ENCODE results near the gene DAAM1. TPM values are rescaled to one million over a fixed set of nuclear protein-coding genes. Genes with fewer than 3 reads are reported as not detected.

The DAAM1 gene
- polyA plus RNA-seq, 1 donor (not counting 4 experiments of a cell fraction or from before 2014, with no cell fraction given) = 44.6 TPM

GRCh38 chr14:59337141-59337611 is 148.7 kb downstream of the DAAM1 start:
- H3K36me3 ChIP-seq (ENCODE audit: control insufficient read depth in 2 of 2, extremely low read depth in 1 of 2, insufficient read depth in 2 of 2, low read length in 2 of 2) = peaks cover 4% of the 10 kb centered on the region in 2 experiments
- H3K4me1 ChIP-seq (ENCODE audit: control insufficient read depth, extremely low read depth, insufficient read depth, low read length) = peaks cover 33% of the 10 kb centered on the region
- H3K27ac ChIP-seq (ENCODE audit: control insufficient read depth, insufficient read depth, low read length) = peak overlapping the region; percentile 0
- no peak for TF ChIP-seq EZH2 (IDR thresholded peaks at IDR 0.05; ENCODE audit: low read length)
- TF ChIP-seq CTCF (optimal IDR thresholded peaks at IDR 0.05 in 1 of 3, IDR thresholded peaks at IDR 0.05 in 1 of 3, conservative IDR thresholded peaks at IDR 0.05 in 1 of 3; ENCODE audit: extremely low read depth in 1 of 3, insufficient read depth in 2 of 3, low read length in 3 of 3) = no peak
- no peak overlapping the region for H3K9ac ChIP-seq (ENCODE audit: control insufficient read depth, extremely low read depth, insufficient read depth, low read length)
- H3K79me2 ChIP-seq (ENCODE audit: control insufficient read depth, insufficient read depth, low read length) = no peaks in the 10 kb centered on the region
- dilution Hi-C loops (cut with MboI; ENCODE audit: extremely low pct_ligation_motif_present, low sequenced_read_pairs) = no loop called here
- H3K4me3 ChIP-seq (ENCODE audit: control insufficient read depth in 2 of 3, extremely low read depth in 1 of 3, insufficient read depth in 2 of 3, low read depth in 1 of 3, low read length in 3 of 3) = no peak overlapping the region
- no peaks in the 10 kb centered on the region for H3K9me1 ChIP-seq (ENCODE audit: control insufficient read depth, extremely low read depth, insufficient read depth, low read length)
- DNase-seq (ENCODE audit: low read depth, low spot score) (no peak), FAIRE-seq (peak; percentile 57)
- peak overlapping the region; percentile 33 for H3K4me2 ChIP-seq (ENCODE audit: control insufficient read depth, extremely low read depth, insufficient read depth, low read depth, low read length)
- no peaks in the 10 kb centered on the region for H3K9me3 ChIP-seq (ENCODE audit: control insufficient read depth, low read depth, low read length)
- H2AFZ ChIP-seq (ENCODE audit: control insufficient read depth, low read length) = no peak overlapping the region
- no peaks in the 10 kb centered on the region for H3K27me3 ChIP-seq (ENCODE audit: control insufficient read depth, extremely low read depth, insufficient read depth, low read length)
- H4K20me1 ChIP-seq (ENCODE audit: control insufficient read depth, extremely low read depth, insufficient read depth, low read length) = no peaks in the 10 kb centered on the region

GRCh38 chr14:59338761-59339160 is 150.3 kb downstream of the DAAM1 start:
- no peaks in the 10 kb centered on the region for H3K9me3 ChIP-seq (ENCODE audit: control insufficient read depth, low read depth, low read length)
- TF ChIP-seq EZH2 (IDR thresholded peaks at IDR 0.05; ENCODE audit: low read length) (no peak), CTCF (optimal IDR thresholded peaks at IDR 0.05 in 1 of 3, IDR thresholded peaks at IDR 0.05 in 1 of 3, conservative IDR thresholded peaks at IDR 0.05 in 1 of 3; ENCODE audit: extremely low read depth in 1 of 3, insufficient read depth in 2 of 3, low read length in 3 of 3) (no peak)

More at GRCh38 chr14:59338761-59339160, 150.3 kb downstream of the DAAM1 start:
- no peaks in the 10 kb centered on the region for H3K79me2 ChIP-seq (ENCODE audit: control insufficient read depth, insufficient read depth, low read length)
- H3K27me3 ChIP-seq (ENCODE audit: control insufficient read depth, extremely low read depth, insufficient read depth, low read length) = no peaks in the 10 kb centered on the region
- dilution Hi-C loops (cut with MboI; ENCODE audit: extremely low pct_ligation_motif_present, low sequenced_read_pairs) = no loop called here
- H3K4me1 ChIP-seq (ENCODE audit: control insufficient read depth, extremely low read depth, insufficient read depth, low read length) = peaks cover 42% of the 10 kb centered on the region
- no peak overlapping the region for H3K9ac ChIP-seq (ENCODE audit: control insufficient read depth, extremely low read depth, insufficient read depth, low read length)
- FAIRE-seq (no peak), DNase-seq (ENCODE audit: low read depth, low spot score) (no peak)
- no peaks in the 10 kb centered on the region for H3K9me1 ChIP-seq (ENCODE audit: control insufficient read depth, extremely low read depth, insufficient read depth, low read length)
- H3K27ac ChIP-seq (ENCODE audit: control insufficient read depth, insufficient read depth, low read length) = no peak overlapping the region
- no peak overlapping the region for H3K4me3 ChIP-seq (ENCODE audit: control insufficient read depth in 2 of 3, extremely low read depth in 1 of 3, insufficient read depth in 2 of 3, low read depth in 1 of 3, low read length in 3 of 3)
- H2AFZ ChIP-seq (ENCODE audit: control insufficient read depth, low read length) = no peak overlapping the region
- no peaks in the 10 kb centered on the region for H4K20me1 ChIP-seq (ENCODE audit: control insufficient read depth, extremely low read depth, insufficient read depth, low read length)
- H3K36me3 ChIP-seq (ENCODE audit: control insufficient read depth in 2 of 2, extremely low read depth in 1 of 2, insufficient read depth in 2 of 2, low read length in 2 of 2) = peaks cover 0 to 5% of the 10 kb centered on the region in 2 experiments
- H3K4me2 ChIP-seq (ENCODE audit: control insufficient read depth, extremely low read depth, insufficient read depth, low read depth, low read length) = no peak overlapping the region
